ENCODE data around the gene ZSWIM4.
"Not testable (repeated sequence)": the region's sequence is repeated elsewhere in the genome, so short reads cannot be mapped to it uniquely, and the experiment has no call there.

The ZSWIM4 gene

GRCh38 chr19:13849991-13850909, 55.0 kb downstream of the ZSWIM4 start:
- Mint-ChIP-seq H3K9me3 (no peaks in the 10 kb centered on the region), H3K27me3 (peaks cover 23% of the 10 kb centered on the region), H3K4me3 (peak overlapping the region; percentile 33), H3K36me3 (no peaks in the 10 kb centered on the region), H3K27ac (peak overlapping the region; percentile 72), H3K4me1 (peaks cover 45% of the 10 kb centered on the region)
- CTCF ChIA-PET: interaction anchor here (1.0 to 1.3 kb wide), 2 partner anchors 11 to 13 kb away, joined by 4 to 5 read pairs; no protein-coding TSS in a partner anchor
- DNase-seq: peak; percentile 71

GRCh38 chr19:13850910-13851733, 55.9 kb downstream of the ZSWIM4 start:
- no peaks in the 10 kb centered on the region for H3K9me3 Mint-ChIP-seq
- DNase-seq: peak; percentile 37
- peak overlapping the region; percentile 33 for H3K4me3 Mint-ChIP-seq
- no peaks in the 10 kb centered on the region for H3K36me3 Mint-ChIP-seq
- CTCF ChIA-PET: no interaction called here
- peaks cover 24% of the 10 kb centered on the region for H3K27me3 Mint-ChIP-seq
- peak overlapping the region; percentile 72 for H3K27ac Mint-ChIP-seq
- peaks cover 42% of the 10 kb centered on the region for H3K4me1 Mint-ChIP-seq

- DNase-seq, H3K36me3 Mint-ChIP-seq, H3K27ac Mint-ChIP-seq, H3K9me3 Mint-ChIP-seq, H3K4me3 Mint-ChIP-seq, CTCF ChIA-PET: not testable (repeated sequence)
- Mint-ChIP-seq H3K27me3 (peaks cover 24% of the 10 kb centered on the region), H3K4me1 (peaks cover 36% of the 10 kb centered on the region)
Measured at GRCh38 chr19:13851734-13852114, 56.5 kb downstream of the ZSWIM4 start.

DNA sequence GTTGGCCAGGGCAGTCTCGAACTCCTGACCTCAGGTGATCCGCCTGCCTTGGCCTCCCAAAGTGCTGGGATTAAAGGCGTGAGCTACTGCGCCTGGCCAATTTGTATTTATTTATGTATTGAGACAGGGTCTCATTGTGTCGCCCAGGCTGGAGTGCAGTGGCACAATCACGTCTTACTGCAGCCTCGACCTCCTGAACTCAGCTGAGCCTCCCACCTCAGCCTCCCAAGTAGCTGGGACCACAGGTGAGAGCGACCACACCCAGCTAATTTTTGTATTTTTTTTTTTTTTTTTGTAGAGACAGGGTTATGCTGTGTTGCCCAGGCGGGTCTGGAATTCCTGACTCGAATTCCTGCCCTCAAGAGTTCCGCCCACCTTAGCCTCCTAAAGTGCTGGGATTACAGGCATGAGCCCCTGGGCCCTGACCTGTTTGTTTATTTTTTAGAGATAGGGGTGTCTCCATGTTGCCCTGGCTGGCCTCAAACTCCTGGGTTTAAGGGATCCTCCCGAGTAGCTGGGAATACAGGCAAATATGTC, 57.0 kb downstream of the ZSWIM4 start:
- not testable (repeated sequence) for DNase-seq, H3K4me3 Mint-ChIP-seq, H3K27ac Mint-ChIP-seq, H3K36me3 Mint-ChIP-seq, H3K9me3 Mint-ChIP-seq
- peaks cover 34% of the 10 kb centered on the region for H3K4me1 Mint-ChIP-seq
- CTCF ChIA-PET: interaction anchor here (1.1 to 2.0 kb wide), 2 partner anchors 10 to 11 kb away, joined by 3 to 6 read pairs; no protein-coding TSS in a partner anchor
- peaks cover 24% of the 10 kb centered on the region for H3K27me3 Mint-ChIP-seq

GRCh38 chr19:13856497-13856896, 61.3 kb downstream of the ZSWIM4 start:
- peaks cover 23% of the 10 kb centered on the region for H3K4me1 Mint-ChIP-seq
- no peak for DNase-seq
- H3K27me3 Mint-ChIP-seq: peaks cover 9% of the 10 kb centered on the region
- no peaks in the 10 kb centered on the region for H3K36me3 Mint-ChIP-seq
- H3K27ac Mint-ChIP-seq: no peak overlapping the region
- no peak overlapping the region for H3K4me3 Mint-ChIP-seq
- H3K9me3 Mint-ChIP-seq: no peaks in the 10 kb centered on the region
- CTCF ChIA-PET: interaction anchor here (0.7 to 1.4 kb wide), 2 partner anchors 72 to 73 kb away, joined by 3 to 5 read pairs; no protein-coding TSS in a partner anchor

DNA sequence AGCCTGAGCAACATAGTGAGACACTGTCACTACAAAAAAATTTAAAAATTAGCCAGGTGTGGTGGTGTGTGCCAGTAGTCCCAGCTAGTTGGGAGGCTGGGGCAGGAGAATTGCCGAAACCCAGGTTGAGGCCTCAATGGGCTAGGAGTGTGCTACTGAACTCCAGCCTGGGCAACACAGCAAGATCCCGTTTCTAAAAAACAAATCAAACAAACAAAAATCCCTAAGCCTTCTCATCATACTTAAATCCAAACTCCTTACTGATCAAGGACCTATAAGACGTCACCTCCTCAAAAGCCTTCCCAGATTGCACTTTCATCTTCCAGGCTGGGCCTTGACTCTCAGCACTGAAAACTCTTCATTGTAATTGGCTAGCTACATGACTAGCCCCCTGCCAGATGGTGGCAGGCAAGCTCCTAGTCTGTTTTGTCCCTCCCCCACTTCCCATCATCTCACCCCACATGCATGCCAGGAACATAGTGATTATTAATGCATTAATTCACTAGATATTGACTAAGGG, 64.2 kb downstream of the ZSWIM4 start:
- H3K27me3 Mint-ChIP-seq: peaks cover 36% of the 10 kb centered on the region
- peaks cover 41% of the 10 kb centered on the region for H3K4me1 Mint-ChIP-seq
- CTCF ChIA-PET: interaction anchor here (0.9 to 1.7 kb wide), 3 partner anchors 71 to 85 kb away, joined by 3 to 4 read pairs (median 3); no protein-coding TSS in a partner anchor
- no peak overlapping the region for H3K4me3 Mint-ChIP-seq
- DNase-seq: no peak
- H3K9me3 Mint-ChIP-seq: no peaks in the 10 kb centered on the region
- H3K27ac Mint-ChIP-seq: no peak overlapping the region
- no peaks in the 10 kb centered on the region for H3K36me3 Mint-ChIP-seq

DNA sequence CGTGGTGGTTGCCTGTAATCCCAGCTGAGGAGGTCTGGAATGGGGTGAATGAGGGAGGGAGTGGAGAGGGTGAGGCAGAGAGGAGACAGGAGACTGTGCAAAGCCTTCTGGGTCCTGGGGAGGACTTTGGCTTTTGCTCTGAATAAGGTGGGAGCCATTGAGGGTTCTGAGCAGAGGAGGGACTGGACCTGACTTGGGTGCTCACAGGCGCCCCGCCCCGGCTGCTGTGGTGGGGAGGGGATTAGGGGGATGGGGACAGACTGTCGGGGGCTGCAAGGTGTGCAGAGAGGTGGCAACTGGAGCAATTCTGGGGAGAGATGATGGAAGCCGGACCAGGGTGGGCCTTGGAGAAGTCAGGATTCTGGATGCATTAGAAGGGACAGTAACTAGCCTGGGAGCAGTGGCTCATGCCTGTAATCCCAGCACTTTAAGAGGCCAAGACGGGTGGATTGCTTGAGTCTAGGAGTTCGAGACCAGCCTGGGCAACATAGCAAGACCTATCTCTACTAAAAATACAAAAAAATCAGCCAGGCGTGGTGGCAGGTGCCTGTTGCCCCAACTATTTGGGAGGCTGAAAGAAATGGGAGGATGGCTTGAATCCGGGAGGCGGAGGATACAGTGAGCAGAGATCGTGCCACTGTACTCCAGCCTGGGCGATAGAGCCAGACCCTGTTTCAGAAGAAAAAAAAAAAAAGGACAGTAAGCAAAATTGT, 65.6 kb downstream of the ZSWIM4 start:
- peaks cover 39% of the 10 kb centered on the region for H3K4me1 Mint-ChIP-seq
- H3K4me3 Mint-ChIP-seq: peak overlapping the region; percentile 82
- no peak for DNase-seq
- H3K9me3 Mint-ChIP-seq: no peaks in the 10 kb centered on the region
- no peaks in the 10 kb centered on the region for H3K36me3 Mint-ChIP-seq
- no peak overlapping the region for H3K27ac Mint-ChIP-seq
- H3K27me3 Mint-ChIP-seq: peaks cover 47% of the 10 kb centered on the region
- CTCF ChIA-PET: interaction anchor here (0.9 to 5.2 kb wide), 11 partner anchors 8 to 87 kb away, joined by 3 to 150 read pairs (median 8); partner anchors contain the start of genes C19orf53 and ZSWIM4

- Mint-ChIP-seq H3K4me1 (peaks cover 41% of the 10 kb centered on the region), H3K9me3 (no peaks in the 10 kb centered on the region), H3K27ac (peak overlapping the region; percentile 85), H3K36me3 (peaks cover 2% of the 10 kb centered on the region), H3K4me3 (peak overlapping the region; percentile 82), H3K27me3 (peaks cover 52% of the 10 kb centered on the region)
- CTCF ChIA-PET: interaction anchor here (0.9 to 5.2 kb wide), 11 partner anchors 8 to 271 kb away, joined by 3 to 150 read pairs (median 8); partner anchors contain the start of genes C19orf53 and ZSWIM4
- no peak for DNase-seq
Measured at GRCh38 chr19:13861392-13861713, 66.1 kb downstream of the ZSWIM4 start.

DNA sequence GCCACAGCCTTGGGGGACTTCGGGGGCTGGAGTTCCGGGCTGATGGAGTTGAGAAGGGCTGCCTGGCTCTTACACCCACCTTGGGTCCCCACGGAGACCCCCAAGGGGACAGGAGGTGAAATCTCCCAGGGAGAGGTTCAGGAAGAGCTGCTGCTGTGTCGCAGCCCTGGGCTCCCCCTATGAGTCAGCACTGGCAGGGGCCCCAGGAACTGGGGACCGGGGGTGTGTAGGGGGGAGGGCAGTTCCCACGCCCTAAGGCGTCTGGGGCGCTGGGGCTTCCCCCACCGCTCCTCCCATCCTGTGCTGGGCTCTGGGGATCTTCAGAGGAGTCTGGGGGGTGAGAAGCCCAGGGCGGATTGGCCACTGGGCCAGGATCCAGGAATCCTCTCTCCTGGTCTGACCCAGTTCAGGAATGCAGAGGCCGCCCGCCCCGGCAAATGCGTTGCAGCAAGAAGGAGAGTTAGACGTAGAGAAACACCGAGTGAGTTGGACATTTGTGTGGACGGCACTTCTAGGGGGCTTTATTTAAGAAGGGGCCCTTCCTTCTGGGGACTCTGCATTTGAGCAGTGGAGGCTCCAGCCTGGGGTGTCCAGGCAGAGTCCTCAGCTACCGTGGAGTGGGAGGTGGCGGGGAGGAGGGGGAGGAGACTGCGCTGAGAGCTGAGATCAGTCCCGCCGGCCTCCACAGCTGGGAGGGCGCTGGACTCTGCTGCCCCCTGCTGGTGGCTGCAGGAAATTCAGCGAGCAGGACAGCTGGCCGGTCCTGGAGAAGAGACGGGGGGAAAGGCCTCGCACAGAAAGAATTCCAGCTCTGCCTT, 66.7 kb downstream of the ZSWIM4 start:
- CTCF ChIA-PET: interaction anchor here (0.7 to 5.2 kb wide), 26 partner anchors 9 to 272 kb away, joined by 3 to 150 read pairs (median 5); partner anchors contain the start of genes C19orf53, MRI1 and ZSWIM4
- H3K4me3 Mint-ChIP-seq: peak overlapping the region; percentile 82
- peaks cover 45% of the 10 kb centered on the region for H3K4me1 Mint-ChIP-seq
- H3K27me3 Mint-ChIP-seq: peaks cover 58% of the 10 kb centered on the region
- peak overlapping the region; percentile 85 for H3K27ac Mint-ChIP-seq
- H3K9me3 Mint-ChIP-seq: no peaks in the 10 kb centered on the region
- peaks cover 2% of the 10 kb centered on the region for H3K36me3 Mint-ChIP-seq
- peak; percentile 91 for DNase-seq

DNA sequence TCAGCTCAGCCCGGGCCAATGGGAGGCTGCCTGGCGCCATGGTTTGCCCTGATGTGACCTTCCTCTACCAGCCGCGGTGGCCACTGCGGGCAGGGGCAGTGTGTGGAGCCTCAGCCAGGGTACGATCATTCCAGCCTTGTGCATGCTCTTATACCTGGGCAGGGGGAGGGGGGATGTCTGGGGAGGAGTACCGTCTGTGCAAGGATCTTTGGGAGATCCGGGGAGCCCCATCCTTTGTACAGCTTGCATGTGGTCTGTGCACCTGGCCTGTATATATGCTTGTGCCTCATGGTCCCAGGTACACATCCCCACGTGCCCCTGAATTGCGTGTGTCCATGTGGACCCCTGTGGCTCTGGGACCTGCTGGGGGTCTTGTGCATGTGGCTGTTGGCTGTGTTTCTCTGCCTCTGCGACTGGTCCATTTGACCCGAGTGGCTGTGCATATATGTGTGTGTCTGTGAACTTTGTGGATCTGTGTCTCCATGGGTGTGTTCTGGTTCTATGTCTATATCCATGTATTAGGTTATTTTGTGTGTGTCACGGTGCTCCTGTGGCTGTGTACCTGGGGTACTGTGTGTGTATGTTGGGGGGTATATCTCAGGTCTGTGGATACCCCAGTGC, 68.9 kb downstream of the ZSWIM4 start:
- Mint-ChIP-seq H3K4me3 (peak overlapping the region; percentile 61), H3K4me1 (peaks cover 45% of the 10 kb centered on the region), H3K27ac (no peak overlapping the region), H3K9me3 (no peaks in the 10 kb centered on the region), H3K27me3 (peaks cover 80% of the 10 kb centered on the region), H3K36me3 (peaks cover 2% of the 10 kb centered on the region)
- no peak for DNase-seq
- CTCF ChIA-PET: interaction anchor here (0.5 to 5.2 kb wide), 7 partner anchors 28 to 1382 kb away, joined by 3 to 150 read pairs (median 4); no protein-coding TSS in a partner anchor

DNA sequence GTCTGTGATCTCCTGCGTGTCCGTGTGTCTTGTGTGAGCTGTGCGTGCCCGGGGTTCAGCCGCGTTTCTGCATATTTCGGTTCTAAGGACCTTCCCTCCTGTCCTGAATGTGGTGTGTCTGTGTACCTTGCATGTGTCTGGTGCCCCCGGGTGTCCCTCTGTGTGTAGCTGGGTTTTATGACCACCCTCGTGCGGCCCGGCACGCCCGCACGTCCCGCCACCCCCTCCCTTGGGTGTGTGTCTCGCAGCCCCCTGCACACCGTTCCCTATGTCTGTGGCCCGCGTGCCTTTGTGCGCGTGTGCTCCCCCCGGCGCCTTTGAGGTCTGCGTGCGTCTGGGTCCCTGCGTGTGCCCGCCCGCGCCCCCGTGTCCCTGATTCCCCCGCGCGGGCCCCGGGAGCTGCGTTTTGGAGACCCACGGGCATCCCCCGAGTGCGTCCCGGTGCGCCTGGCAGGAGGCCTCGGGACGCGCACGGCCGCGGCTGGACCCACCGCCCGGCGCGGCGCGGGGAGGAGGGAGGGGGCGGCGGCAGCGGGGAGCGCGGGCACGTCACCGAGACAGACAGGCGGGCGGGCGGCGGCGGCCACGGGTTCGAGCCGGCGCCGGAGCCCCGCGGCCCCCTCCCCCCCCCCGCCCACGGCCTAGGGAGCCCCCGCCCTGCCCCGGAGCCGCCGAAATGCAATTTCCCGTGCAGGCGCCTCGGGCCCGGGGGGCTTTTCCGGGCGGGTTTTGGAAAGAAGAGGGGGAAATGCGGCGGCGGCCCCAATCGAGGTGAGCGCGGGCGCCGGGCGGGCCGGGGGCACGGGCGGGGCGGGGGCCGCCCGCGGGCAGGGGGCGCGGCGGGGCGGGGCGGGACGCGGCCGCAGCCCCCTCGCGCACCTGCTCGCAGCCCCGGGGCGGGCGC, 69.7 kb downstream of the ZSWIM4 start:
- peaks cover 2% of the 10 kb centered on the region for H3K36me3 Mint-ChIP-seq
- peak overlapping the region; percentile 61 for H3K4me3 Mint-ChIP-seq
- no peaks in the 10 kb centered on the region for H3K9me3 Mint-ChIP-seq
- DNase-seq: peak; percentile 46
- H3K4me1 Mint-ChIP-seq: peaks cover 39% of the 10 kb centered on the region
- H3K27ac Mint-ChIP-seq: no peak overlapping the region
- CTCF ChIA-PET: interaction anchor here (1.5 to 5.2 kb wide), 3 partner anchors 28 to 275 kb away, joined by 4 to 150 read pairs (median 15); no protein-coding TSS in a partner anchor
- peaks cover 88% of the 10 kb centered on the region for H3K27me3 Mint-ChIP-seq

Measured in activated naive CD4-positive, alpha-beta T cell treated with anti-CD3 and anti-CD28 coated beads, Interleukin-2, amount 10 ng/mL, durations not matched to agents 7 days and 5 days (primary cell).